ENCODE data around the gene MARK2. TPM values are rescaled to one million over a fixed set of nuclear protein-coding genes. Genes with fewer than 3 reads are reported as not detected.

MARK2 gene
- total RNA-seq, 2 donors from 2014 or later = 32.2 to 33.9 TPM

GRCh38 chr11:63841554-63841953, 2.6 kb downstream of the MARK2 start:
- no peak for ATAC-seq
- no peak overlapping the region for H3K4me3 ChIP-seq

GRCh38 chr11:63843041-63843440, 4.1 kb downstream of the MARK2 start:
- Histone ChIP-seq H3K27ac (peak overlapping the region in 3 of 4 donors; percentile 85 to 95 (median 93)), H3K4me1 (peaks cover 84% of the 10 kb centered on the region), H3K4me3 (no peak overlapping the region), H3K27me3 (no peaks in the 10 kb centered on the region), H3K36me3 (replicated peaks in 1 of 2; ENCODE audit: insufficient read depth in 1 of 2, low read depth in 2 of 2) (no peaks in the 10 kb centered on the region), H3K9me3 (no peaks in the 10 kb centered on the region)
- DNase-seq (peak; percentile 44 to 70 (median 64)), ATAC-seq (no peak)
- TF ChIP-seq POLR2A (IDR thresholded peaks at IDR 0.05) = no peak
- 6 to 16% methylated on average over 1 of the region's 1 CpG for WGBS, 2 donors
- intact Hi-C loops (cut with DNase I) = no loop called here

More at GRCh38 chr11:63841554-63841953, 2.6 kb downstream of the MARK2 start:
- intact Hi-C loops (cut with DNase I) = no loop called here
- Histone ChIP-seq H3K9me3 (no peaks in the 10 kb centered on the region), H3K36me3 (replicated peaks in 1 of 2; ENCODE audit: insufficient read depth in 1 of 2, low read depth in 2 of 2) (no peaks in the 10 kb centered on the region), H3K27me3 (no peaks in the 10 kb centered on the region), H3K27ac (peak overlapping the region; percentile 59 to 95 (median 89)), H3K4me1 (peaks cover 79% of the 10 kb centered on the region)
- TF ChIP-seq CTCF (IDR thresholded peaks at IDR 0.05) (no peak), POLR2A (IDR thresholded peaks at IDR 0.05) (no peak)
- WGBS, 2 donors = 10% methylated on average over 3 of the region's 3 CpGs
- DNase-seq = peak in 3 of 4 donors; percentile 32 to 52 (median 40)

GRCh38 chr11:63844836-63845235, 5.9 kb downstream of the MARK2 start:
- H3K4me1 ChIP-seq = peaks cover 99% of the 10 kb centered on the region
- H3K27me3 ChIP-seq = no peaks in the 10 kb centered on the region
- no peaks in the 10 kb centered on the region for H3K9me3 ChIP-seq
- H3K36me3 ChIP-seq (replicated peaks in 1 of 2; ENCODE audit: insufficient read depth in 1 of 2, low read depth in 2 of 2) = no peaks in the 10 kb centered on the region
- intact Hi-C loops (cut with DNase I) = no loop called here
- H3K27ac ChIP-seq = peak overlapping the region; percentile 32 to 95 (median 89)
- WGBS, 2 donors = 75 to 78% methylated on average over 4 of the region's 4 CpGs
- DNase-seq (no peak), ATAC-seq (no peak)
- TF ChIP-seq POLR2A (IDR thresholded peaks at IDR 0.05) (no peak), CTCF (IDR thresholded peaks at IDR 0.05) (no peak)
- no peak overlapping the region for H3K4me3 ChIP-seq

GRCh38 chr11:63845303-63845702, 6.4 kb downstream of the MARK2 start:
- Histone ChIP-seq H3K27me3 (no peaks in the 10 kb centered on the region), H3K27ac (peak overlapping the region; percentile 32 to 95 (median 89)), H3K4me1 (peaks cover 99% of the 10 kb centered on the region), H3K9me3 (no peaks in the 10 kb centered on the region), H3K36me3 (replicated peaks in 1 of 2; ENCODE audit: insufficient read depth in 1 of 2, low read depth in 2 of 2) (no peaks in the 10 kb centered on the region), H3K4me3 (no peak overlapping the region)
- no peak for ATAC-seq
- intact Hi-C loops (cut with DNase I) = no loop called here
- peak in 1 of 4 donors; percentile 31 for DNase-seq
- TF ChIP-seq POLR2A (IDR thresholded peaks at IDR 0.05) (no peak), CTCF (IDR thresholded peaks at IDR 0.05) (no peak)
- 27 to 53% methylated on average over 2 of the region's 2 CpGs for WGBS, 2 donors

GRCh38 chr11:63845911-63846310, 7.0 kb downstream of the MARK2 start:
- ATAC-seq (no peak), DNase-seq (no peak)
- no peak for TF ChIP-seq CTCF (IDR thresholded peaks at IDR 0.05)
- TF ChIP-seq POLR2A (IDR thresholded peaks at IDR 0.05) = no peak
- Histone ChIP-seq H3K4me1 (peaks cover 99% of the 10 kb centered on the region), H3K4me3 (no peak overlapping the region), H3K27ac (peak overlapping the region; percentile 32 to 95 (median 89)), H3K27me3 (no peaks in the 10 kb centered on the region), H3K9me3 (no peaks in the 10 kb centered on the region), H3K36me3 (replicated peaks in 1 of 2; ENCODE audit: insufficient read depth in 1 of 2, low read depth in 2 of 2) (no peaks in the 10 kb centered on the region)
- intact Hi-C loops (cut with DNase I) = no loop called here
- 46 to 48% methylated on average over 2 to 7 of the region's 7 CpGs for WGBS, 2 donors

Measured in body of pancreas (tissue), 4 donors.